HG03442 (cell line): ENCODE data around the gene PMS2.
A peak's percentile ranks its signal among the peaks of the same experiment; 100 is the strongest.
"Not testable (repeated sequence)": the region's sequence is repeated elsewhere in the genome, so short reads cannot be mapped to it uniquely, and the experiment has no call there.

Source experiments
- ATAC-seq: cut with Tn5 transposase; IDR thresholded peaks from one replicate; pipeline ENCODE4 v1.9.1; 2021; ENCODE audit warnings: mild to moderate bottlenecking, moderate library complexity; ENCODE audit not compliant: unreplicated experiment

Gene PMS2

GRCh38 chr7:6020371-6021286 is 11.8 kb upstream of the PMS2 start:
- no peak for ATAC-seq

- no peak for ATAC-seq
Observed at GRCh38 chr7:6016653-6016966, 7.8 kb upstream of the PMS2 start.

- peak; percentile 14 for ATAC-seq
Observed at GRCh38 chr7:6015917-6016652, 7.2 kb upstream of the PMS2 start.

GRCh38 chr7:6012355-6013104 is 3.7 kb upstream of the PMS2 start:
- no peak for ATAC-seq

GRCh38 chr7:6011541-6011940 is 2.7 kb upstream of the PMS2 start:
- ATAC-seq: no peak

GRCh38 chr7:6010370-6010769 is 1.5 kb upstream of the PMS2 start:
- ATAC-seq: not testable (repeated sequence)

- ATAC-seq: not testable (repeated sequence)
Observed at GRCh38 chr7:6007835-6008590, 836 bp downstream of the PMS2 start.

GRCh38 chr7:6007386-6007785 is 1.5 kb downstream of the PMS2 start:
- no peak for ATAC-seq

- no peak for ATAC-seq
Observed at GRCh38 chr7:5997210-5997808, 11.5 kb downstream of the PMS2 start.

- ATAC-seq: not testable (repeated sequence)
Observed at GRCh38 chr7:5987061-5987460, 21.8 kb downstream of the PMS2 start.

GRCh38 chr7:5979680-5980314 is 29.1 kb downstream of the PMS2 start:
- ATAC-seq: not testable (repeated sequence)

- not testable (repeated sequence) for ATAC-seq
Observed at GRCh38 chr7:5973580-5973979, 35.3 kb downstream of the PMS2 start.

GRCh38 chr7:5970347-5970911 is 38.4 kb downstream of the PMS2 start, which contains the start of gene RSPH10B:
Gene RSPH10B (minus strand): TSS chr7:5970689. CDS start chr7:5967116, 3,573 bp downstream.
- not testable (repeated sequence) for ATAC-seq

GRCh38 chr7:5963810-5964209 is 45.0 kb downstream of the PMS2 start:
- ATAC-seq: not testable (repeated sequence)

GRCh38 chr7:5963205-5963604 is 45.6 kb downstream of the PMS2 start:
- not testable (repeated sequence) for ATAC-seq

- ATAC-seq: not testable (repeated sequence)
Observed at GRCh38 chr7:5934945-5935450, 73.9 kb downstream of the PMS2 start.

GRCh38 chr7:5931905-5932644 is 76.8 kb downstream of the PMS2 start:
- ATAC-seq: peak; percentile 27

- not testable (repeated sequence) for ATAC-seq
Observed at GRCh38 chr7:5931250-5931649, 77.6 kb downstream of the PMS2 start.
